Stimulated activated CD8-positive, alpha-beta memory T cell treated with anti-CD3 and anti-CD28 coated beads, Interleukin-12 subunit alpha, Interleukin-12 subunit beta, amount 100 ng/mL, for 24 hours (primary cell): ENCODE data around the gene TMCC2.
"Not testable (repeated sequence)": the region's sequence is repeated elsewhere in the genome, so short reads cannot be mapped to it uniquely, and the experiment has no call there.

Experiments used
- DNase-seq: peaks from one replicate; pipeline ENCODE4 v3.0.0-alpha.2; 2020; ENCODE audit errors: extremely low read depth

TMCC2 gene

GRCh38 chr1:205227584-205228013 lies at the start of gene TMCC2:
Gene TMCC2 (plus strand): TSS chr1:205227946. CDS start chr1:205228565, 619 bp downstream.
- DNase-seq: peak; percentile 61

GRCh38 chr1:205179842-205180241 lies 47.9 kb upstream of the TMCC2 start:
- DNase-seq: no peak

DNA sequence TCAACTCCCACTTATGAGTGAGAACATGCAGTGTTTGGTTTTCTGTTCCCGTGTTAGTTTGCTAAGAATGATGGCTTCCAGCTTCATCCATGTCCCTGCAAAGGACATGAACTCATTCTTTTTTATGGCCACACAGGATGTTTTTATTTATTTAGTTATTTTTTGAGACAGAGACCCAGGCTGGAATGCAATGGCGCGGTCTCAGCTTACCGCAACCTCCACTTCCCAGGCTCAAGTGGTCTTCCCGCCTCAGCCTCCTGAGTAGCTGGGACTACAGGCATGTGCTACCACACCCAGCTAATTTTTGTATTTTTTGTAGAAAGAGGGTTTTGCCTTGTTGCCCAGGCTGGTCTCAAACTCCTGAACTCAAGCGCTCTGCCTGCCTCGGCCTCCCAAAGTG lies 47.4 kb upstream of the TMCC2 start:
- not testable (repeated sequence) for DNase-seq

- no peak for DNase-seq
Measured at GRCh38 chr1:205182930-205183329, 44.8 kb upstream of the TMCC2 start.

GRCh38 chr1:205183676-205184335 lies 43.9 kb upstream of the TMCC2 start:
- no peak for DNase-seq

DNA sequence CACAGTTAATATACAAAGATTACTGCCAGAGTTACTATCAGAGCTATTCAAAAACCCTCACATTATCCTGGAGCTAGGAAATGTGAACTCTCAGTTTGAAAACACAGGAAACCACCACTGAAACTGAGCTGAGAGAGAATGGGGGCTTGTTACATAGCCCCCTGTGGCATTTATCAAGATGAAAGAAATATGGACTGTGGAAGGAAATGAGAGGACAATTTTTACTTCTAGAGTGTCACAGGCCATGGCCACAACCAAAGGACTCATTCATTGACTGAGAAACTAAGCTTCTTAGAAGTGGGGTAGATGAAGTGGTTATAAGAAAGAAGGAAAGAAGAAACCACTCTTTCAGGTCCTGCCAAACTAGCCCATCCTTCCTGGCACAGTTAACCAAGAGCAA lies 41.6 kb upstream of the TMCC2 start:
- DNase-seq: no peak

- no peak for DNase-seq
Measured at GRCh38 chr1:205187420-205187819, 40.3 kb upstream of the TMCC2 start.

- DNase-seq: no peak
Measured at GRCh38 chr1:205188098-205188497, 39.6 kb upstream of the TMCC2 start.

DNA sequence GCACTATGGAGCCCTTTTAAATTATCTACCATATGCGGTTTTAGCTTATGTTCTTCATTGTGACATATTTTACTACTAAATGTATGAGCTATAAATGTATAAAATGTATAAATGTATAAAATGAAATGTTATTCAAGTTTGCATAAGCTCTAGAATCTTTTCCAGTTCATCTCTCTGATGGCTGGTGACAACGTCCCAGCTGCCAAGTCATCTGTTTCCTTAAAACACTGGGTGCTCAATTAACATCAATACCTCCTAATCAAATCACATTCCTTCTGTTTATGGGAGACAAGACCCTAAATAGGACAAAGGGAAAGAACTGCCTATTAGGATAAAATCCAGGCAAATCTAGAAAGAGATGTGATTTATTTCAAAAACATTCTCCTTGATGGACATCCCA lies 39.1 kb upstream of the TMCC2 start:
- no peak for DNase-seq

DNA sequence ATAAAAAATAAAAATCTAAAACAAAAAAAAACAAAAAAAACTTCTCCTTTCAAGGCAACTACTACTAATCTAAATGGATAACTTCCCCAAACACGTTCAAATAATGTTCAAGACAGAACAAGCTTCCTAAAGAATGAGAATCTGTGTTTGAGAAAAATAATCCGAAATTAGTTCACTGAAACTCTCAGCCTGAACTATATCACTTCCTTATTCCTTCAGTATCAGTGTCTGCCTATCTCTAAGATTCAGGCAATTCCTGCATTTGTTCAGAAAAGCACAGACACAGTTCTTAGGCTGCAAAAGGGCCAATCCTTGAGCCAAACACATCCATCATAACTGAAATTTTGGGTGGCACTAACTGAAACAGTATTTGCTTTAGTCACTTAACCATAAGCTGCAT lies 38.6 kb upstream of the TMCC2 start:
- DNase-seq: no peak

DNA sequence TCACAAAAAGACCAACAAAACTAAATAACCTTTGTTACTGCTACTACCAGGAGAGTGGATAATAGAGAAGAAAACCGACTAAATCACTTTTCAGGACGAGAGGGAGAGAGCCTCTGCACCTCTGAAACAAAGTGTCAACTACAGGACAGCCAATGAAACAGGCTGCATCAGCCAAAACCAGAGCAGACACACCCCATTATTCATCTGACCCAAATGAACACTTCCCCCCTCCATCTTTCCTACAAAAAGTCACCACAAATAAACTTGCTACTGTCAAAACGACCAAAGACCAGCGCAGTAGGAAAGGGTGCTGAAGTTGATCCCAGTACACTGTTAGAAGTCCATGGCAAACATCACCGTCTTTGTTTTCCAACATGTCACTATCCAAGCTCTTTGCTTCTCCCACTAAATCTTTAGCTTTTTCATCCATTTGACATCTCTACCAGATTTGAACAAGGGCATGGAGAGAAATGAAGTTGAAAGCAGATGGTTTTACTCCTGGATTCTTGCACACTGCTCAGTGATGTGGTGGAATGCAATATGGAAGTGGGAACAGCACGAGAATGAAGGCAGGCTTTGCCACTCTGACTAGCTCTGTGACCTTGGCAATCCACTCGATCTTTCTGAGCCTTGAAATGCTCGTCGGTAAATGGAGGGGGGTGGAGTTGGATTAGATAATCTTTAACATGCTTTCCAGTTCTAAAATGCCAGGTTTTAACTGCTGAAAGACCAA lies 36.7 kb upstream of the TMCC2 start:
- no peak for DNase-seq

GRCh38 chr1:205191622-205192021 lies 36.1 kb upstream of the TMCC2 start:
- DNase-seq: no peak

DNA sequence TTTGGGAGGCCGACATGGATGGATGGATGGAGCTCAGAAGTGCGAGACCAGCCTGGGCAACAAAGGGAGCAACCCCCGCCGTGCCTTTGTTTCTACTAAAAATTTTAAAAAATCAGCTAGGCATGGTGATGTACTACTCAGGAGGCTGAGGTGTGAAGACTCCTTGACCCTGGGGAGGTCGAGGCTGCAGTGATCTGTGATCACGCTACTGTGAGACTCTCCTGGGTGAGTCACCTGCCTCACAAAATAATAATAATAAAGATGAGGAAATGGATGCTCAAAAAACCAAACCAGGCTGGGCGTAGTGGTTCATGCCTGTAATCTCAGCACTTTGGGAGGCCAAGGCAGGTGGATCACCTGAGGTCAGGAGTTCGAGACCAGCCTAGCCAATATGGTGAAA lies 35.5 kb upstream of the TMCC2 start:
- DNase-seq: no peak

DNA sequence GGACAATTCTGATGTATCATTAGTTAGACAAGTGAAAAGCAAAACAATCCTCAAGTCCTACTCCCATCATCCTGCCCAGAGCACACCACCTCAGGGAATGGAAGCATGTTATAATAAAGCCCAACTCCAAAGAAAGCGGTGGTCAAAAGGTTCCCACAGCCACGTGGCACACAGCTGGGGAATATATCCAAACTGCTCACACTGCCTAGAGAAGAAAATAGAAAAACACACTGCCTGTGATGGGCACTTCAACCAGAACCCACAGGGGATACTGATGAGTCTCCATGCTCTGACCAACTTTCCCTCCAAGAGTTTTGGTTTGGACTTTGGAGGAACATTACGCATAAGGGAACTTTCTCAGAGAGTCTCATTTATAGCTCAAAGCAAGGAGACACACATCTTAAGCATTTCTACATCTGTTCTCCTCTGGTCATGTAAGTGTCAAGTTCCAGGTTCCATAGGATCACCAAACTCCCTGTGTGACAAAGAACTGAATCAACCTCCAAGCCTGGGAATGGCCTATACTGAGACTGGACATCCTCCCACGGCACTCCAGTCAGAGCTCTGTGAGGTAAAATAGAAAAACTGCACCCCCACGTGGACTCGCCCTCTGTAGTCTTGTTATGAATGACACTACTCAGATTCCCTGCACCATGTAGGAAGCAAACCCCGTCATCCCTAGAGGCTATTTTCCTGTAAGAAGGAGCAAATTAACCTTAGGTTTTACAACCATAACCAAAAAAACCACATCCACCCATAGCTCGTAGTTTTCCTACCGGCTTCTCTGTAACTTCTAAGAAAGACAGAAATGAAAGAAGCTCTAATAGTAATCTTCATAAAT lies 28.4 kb upstream of the TMCC2 start:
- no peak for DNase-seq

GRCh38 chr1:205199931-205200299 lies 27.8 kb upstream of the TMCC2 start:
- DNase-seq: no peak

- DNase-seq: no peak
Measured at GRCh38 chr1:205204552-205204951, 23.2 kb upstream of the TMCC2 start.

DNA sequence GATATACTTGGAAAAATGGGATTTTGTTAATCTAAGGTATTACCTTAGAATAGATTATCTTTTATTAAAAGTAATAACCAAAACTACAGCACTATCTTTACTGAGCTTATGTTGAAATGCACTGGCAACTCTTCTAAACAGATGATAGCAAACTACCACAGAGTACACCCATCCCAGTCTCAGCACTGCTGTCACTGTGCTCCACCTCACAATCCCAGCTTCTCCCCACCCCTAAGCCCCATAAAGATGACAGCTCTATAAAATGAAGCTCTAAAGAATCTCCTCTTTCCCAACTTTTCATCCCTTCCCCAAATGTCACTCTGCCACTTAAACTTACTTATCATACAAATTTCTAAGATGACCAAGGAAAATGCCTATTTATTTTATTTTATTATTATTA lies 22.7 kb upstream of the TMCC2 start:
- no peak for DNase-seq

DNA sequence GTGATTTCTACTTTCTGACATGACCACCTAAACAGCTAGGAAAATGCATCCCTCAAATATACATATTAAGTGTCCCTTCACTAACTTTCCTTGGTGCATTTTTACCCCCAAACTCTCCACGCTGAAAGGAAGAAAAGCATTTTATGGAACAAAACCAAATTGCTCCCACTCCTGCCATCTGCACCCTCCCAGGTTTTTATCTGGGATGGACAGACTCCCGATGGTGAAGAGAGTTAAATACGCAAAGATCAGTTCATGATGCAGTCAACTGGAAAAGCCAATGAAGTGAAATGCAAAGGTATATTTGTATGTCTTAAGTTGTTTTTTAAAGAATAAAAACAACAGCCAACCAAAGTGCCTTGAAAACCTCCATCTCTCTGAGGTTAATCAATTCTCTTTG lies 18.9 kb upstream of the TMCC2 start:
- no peak for DNase-seq

DNA sequence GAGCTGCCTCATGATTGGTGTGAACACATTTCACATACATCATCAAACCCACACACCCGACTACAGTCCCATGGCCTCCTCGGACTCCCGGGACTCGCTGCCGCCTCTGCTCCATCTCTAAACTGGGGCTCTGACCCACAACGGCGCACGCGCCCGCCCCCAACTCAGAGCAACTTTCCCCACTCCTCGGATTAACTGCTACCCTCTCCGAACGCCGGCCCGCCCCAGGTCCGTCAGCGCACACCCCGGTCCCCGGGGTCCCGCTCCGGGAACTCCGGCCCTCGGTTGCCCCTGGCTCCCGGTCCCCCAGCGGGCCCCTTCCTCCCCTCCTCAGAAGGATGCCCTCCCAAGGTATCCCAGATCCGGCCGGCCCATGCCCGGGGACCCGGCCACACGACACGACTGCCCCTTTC lies 17.0 kb upstream of the TMCC2 start:
- DNase-seq: no peak

DNA sequence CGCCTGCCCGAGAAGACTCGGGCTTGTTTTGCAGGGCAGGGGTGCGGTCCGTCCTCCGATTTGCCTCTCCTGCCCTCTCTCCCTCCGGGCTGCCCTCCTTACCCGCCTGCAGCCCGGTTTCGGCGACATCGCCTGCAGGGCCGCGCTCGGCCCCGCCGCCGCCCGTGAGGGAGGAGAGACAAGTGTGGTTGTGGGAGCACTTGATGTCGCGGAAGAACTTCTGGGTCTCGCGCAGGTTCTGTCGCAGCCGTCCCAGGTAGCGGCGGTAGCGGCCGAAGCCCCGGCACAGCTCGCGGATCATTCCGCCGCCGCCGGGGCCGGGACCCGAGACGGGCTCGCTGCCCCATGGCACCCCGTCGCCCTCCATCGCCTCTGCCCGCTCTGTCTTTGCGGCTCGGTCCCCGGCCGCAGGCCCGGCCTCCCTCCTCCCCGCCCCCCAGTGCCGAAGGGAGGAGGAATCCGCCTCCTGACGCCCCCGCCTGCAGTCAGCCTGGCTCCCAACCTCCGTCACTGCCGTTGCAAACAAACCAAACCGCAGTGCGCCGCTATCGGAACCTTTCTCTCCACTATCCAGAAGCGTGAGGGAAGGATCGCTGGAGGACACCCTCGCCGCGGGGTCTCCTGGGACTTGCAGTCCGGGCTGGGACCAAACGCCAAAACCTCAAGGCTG lies 16.4 kb upstream of the TMCC2 start, which contains the start of gene DSTYK:
Gene DSTYK (minus strand): TSS at position 534 of the 670 bp plus-strand sequence. CDS start 167 bp downstream, at position 367.
- peak; percentile 89 for DNase-seq

GRCh38 chr1:205211839-205212536 lies 15.8 kb upstream of the TMCC2 start:
- no peak for DNase-seq
